GM23338 (cell line): Measurements from ENCODE around the gene ZNF385C. TPM values are rescaled to one million over a fixed set of nuclear protein-coding genes. Genes with fewer than 3 reads are reported as not detected.

Experiments
- ATAC-seq: fragments of 200-7000 bp; cut with Tn5 transposase; 3 replicates; pipeline ENCODE4 v1.9.1; 2020
- DNase-seq: peaks from one replicate; pipeline ENCODE4 v3.0.0-alpha.2; 2015; ENCODE audit warnings: low spot score
- H2AFZ ChIP-seq: fragments of 200-600 bp; sonication (generic); 2 replicates; pipeline ENCODE4 v1.8.0; 2016; ENCODE audit warnings: antibody characterized with exemption, mild to moderate bottlenecking, moderate library complexity
- H3F3A ChIP-seq: fragments of 200-600 bp; sonication (generic); replicated peaks from 2 replicates; pipeline ENCODE4 v1.8.0; 2017; ENCODE audit warnings: antibody characterized with exemption, mixed run types, low read depth
- H3K27ac ChIP-seq: fragments of 200-600 bp; sonication (generic); 2 replicates; pipeline ENCODE4 v1.6.1; 2016; ENCODE audit warnings: low read depth
- H3K27me3 ChIP-seq: fragments of 200-600 bp; sonication (generic); 2 replicates; pipeline ENCODE4 v1.8.0; 2016; ENCODE audit warnings: mild to moderate bottlenecking, mixed run types, moderate library complexity; ENCODE audit not compliant: insufficient read depth
- H3K36me3 ChIP-seq: fragments of 200-600 bp; sonication (generic); 2 replicates; pipeline ENCODE4 v1.8.0; 2016; ENCODE audit warnings: mild to moderate bottlenecking; ENCODE audit not compliant: insufficient read depth
- H3K4me1 ChIP-seq: fragments of 200-600 bp; sonication (generic); 2 replicates; pipeline ENCODE4 v1.8.0; 2016; ENCODE audit warnings: mild to moderate bottlenecking, moderate library complexity; ENCODE audit not compliant: insufficient read depth
- H3K4me2 ChIP-seq: fragments of 200-600 bp; sonication (generic); 2 replicates; pipeline ENCODE4 v1.7.1; 2017; ENCODE audit warnings: mixed run types
- H3K4me3 ChIP-seq: fragments of 200-600 bp; sonication (generic); 2 replicates; pipeline ENCODE4 v1.6.1; 2016; ENCODE audit warnings: mixed run types
- H3K79me2 ChIP-seq: fragments of 200-600 bp; sonication (generic); replicated peaks from 2 replicates; pipeline ENCODE4 v1.8.0; 2017; ENCODE audit warnings: mild to moderate bottlenecking; ENCODE audit not compliant: insufficient read depth
- H3K9me2 ChIP-seq: fragments of 200-600 bp; sonication (generic); 2 replicates; pipeline ENCODE4 v1.8.0; 2017; ENCODE audit not compliant: insufficient read depth
- H4K20me1 ChIP-seq: fragments of 200-600 bp; sonication (generic); replicated peaks from 2 replicates; pipeline ENCODE4 v1.8.0; 2017; ENCODE audit warnings: mild to moderate bottlenecking; ENCODE audit not compliant: insufficient read depth
- H3K27ac Mint-ChIP-seq: 2 replicates; pipeline ENCODE4 v1.8.0; 2020; ENCODE audit warnings: inconsistent platforms, mild to moderate bottlenecking, moderate library complexity, mixed read lengths
- H3K27me3 Mint-ChIP-seq: 3 replicates; pipeline ENCODE4 v1.8.0; 2022; ENCODE audit warnings: low read depth, mild to moderate bottlenecking, moderate library complexity, mixed read lengths, inconsistent platforms; ENCODE audit not compliant: insufficient read depth, poor library complexity
- H3K36me3 Mint-ChIP-seq: 3 replicates; pipeline ENCODE4 v1.8.0; 2021; ENCODE audit warnings: low read depth, mild to moderate bottlenecking, inconsistent platforms, moderate library complexity, mixed read lengths
- H3K4me1 Mint-ChIP-seq: 3 replicates; pipeline ENCODE4 v1.8.0; 2020; ENCODE audit warnings: mild to moderate bottlenecking, inconsistent platforms, mixed read lengths
- H3K4me3 Mint-ChIP-seq: 3 replicates; pipeline ENCODE4 v1.8.0; 2021; ENCODE audit warnings: moderate library complexity, mild to moderate bottlenecking, inconsistent platforms, mixed read lengths
- H3K9me3 Mint-ChIP-seq: 3 replicates; pipeline ENCODE4 v1.8.0; 2020; ENCODE audit warnings: moderate library complexity, mild to moderate bottlenecking, inconsistent platforms, mixed read lengths
- CTCF ChIP-seq, 2 experiments: fragments of 200-600 bp in 1 of 2; sonication (generic) in 1 of 2; conservative IDR thresholded peaks; 2 replicates each; pipeline versions ENCODE4 v1.5.1 to v1.6.1; 2016 to 2017; ENCODE audit warnings: antibody characterized with exemption in 2 of 2, low read depth in 2 of 2, mild to moderate bottlenecking in 2 of 2, moderate library complexity in 1 of 2
- EZH2 ChIP-seq: fragments of 200-600 bp; sonication (generic); IDR thresholded peaks from one replicate; pipeline ENCODE4 v1.8.0; 2017; ENCODE audit warnings: antibody characterized with exemption, mild to moderate bottlenecking, low read depth; ENCODE audit not compliant: unreplicated experiment
- EZH2phosphoT487 ChIP-seq: fragments of 200-600 bp; sonication (generic); IDR thresholded peaks from one replicate; pipeline ENCODE4 v1.8.1; 2018; ENCODE audit warnings: antibody characterized with exemption; ENCODE audit not compliant: unreplicated experiment
- POLR2AphosphoS5 ChIP-seq: IDR thresholded peaks from 2 replicates; pipeline ENCODE4 v1.6.1; 2016; ENCODE audit warnings: antibody characterized with exemption, low read depth
- ZNF331 ChIP-seq: fragments of 250-450 bp; sonication (Bioruptor Pico); IDR thresholded peaks from 2 replicates; pipeline ENCODE4 v1.5.0; 2020; ENCODE audit warnings: low read depth, mild to moderate bottlenecking, moderate library complexity
- polyA plus RNA-seq: library from polyadenylated mRNA; unstranded; fragments of >200 nt; fragmentation: Nextera tagmentation; extraction: Ambion mirVana; gene quantifications from 2 replicates; pipeline ENCODE4 v1.2.1, GENCODE V29; 2016
- total RNA-seq: library from RNA; depleted of rRNA; stranded (reverse); fragments of >200 nt; shearing (Covaris generic); gene quantifications from 2 replicates; pipeline ENCODE4 v1.2.3, GENCODE V29; 2014

Gene ZNF385C
- total and polyA plus RNA-seq, 2 experiments from 2014 or later = 1.9 to 3.1 TPM

DNA sequence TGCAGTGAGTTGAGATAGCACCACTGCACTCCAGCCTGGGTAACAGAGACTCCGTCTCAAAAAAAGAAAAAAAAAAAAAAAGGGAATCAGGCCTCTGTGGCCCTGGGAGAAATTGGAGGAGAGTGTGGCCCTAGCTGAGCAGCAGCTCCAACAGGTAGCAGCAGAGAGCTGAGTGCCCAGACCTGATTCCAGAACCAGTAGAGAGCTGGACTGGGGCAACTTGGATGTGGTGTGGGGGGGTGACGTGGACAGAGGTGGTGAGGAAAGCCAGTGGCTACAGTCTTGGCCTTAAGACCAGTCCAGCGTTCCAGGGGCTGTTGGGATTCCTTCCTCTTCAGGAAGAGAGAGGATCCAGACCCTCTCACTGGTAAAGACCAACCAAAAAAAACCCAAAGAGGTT lies 26.0 kb upstream of the ZNF385C start:
- Histone ChIP-seq H4K20me1 (no peaks in the 10 kb centered on the region), H2AFZ (no peak overlapping the region), H3K4me1 (peaks cover 19% of the 10 kb centered on the region; the same call in 1 of the 2 replicates), H3K36me3 (0 out of 2 replicates have a peak, but pooled peaks cover 3% of the 10 kb centered on the region), H3F3A (peaks cover 8% of the 10 kb centered on the region; the same call in 1 of the 2 replicates), H3K27me3 (no peaks in the 10 kb centered on the region), H3K27ac (no peak overlapping the region), H3K4me2 (no peak overlapping the region), H3K79me2 (no peaks in the 10 kb centered on the region), H3K4me3 (no peak overlapping the region), H3K9me2 (no peaks in the 10 kb centered on the region)
- no peak for DNase-seq
- TF ChIP-seq ZNF331 (CRISPR knock-in tag) (no peak), CTCF (conservative IDR thresholded peaks at IDR 0.05; ENCODE audit: low read depth in 2 of 2) (peak in 1 of 2 experiments; percentile 18; a peak in 1 of 4 replicates), EZH2phosphoT487 (no peak)
- peaks cover 45% of the 10 kb centered on the region for H3K36me3 Mint-ChIP-seq
- H3K9me3 Mint-ChIP-seq = no peaks in the 10 kb centered on the region; the same call in 2 of the 3 replicates
- ATAC-seq = no peak
- H3K27me3 Mint-ChIP-seq = peaks cover 22% of the 10 kb centered on the region
- H3K4me3 Mint-ChIP-seq = no peak overlapping the region
- H3K4me1 Mint-ChIP-seq = peaks cover 22% of the 10 kb centered on the region
- no peak overlapping the region for H3K27ac Mint-ChIP-seq

DNA sequence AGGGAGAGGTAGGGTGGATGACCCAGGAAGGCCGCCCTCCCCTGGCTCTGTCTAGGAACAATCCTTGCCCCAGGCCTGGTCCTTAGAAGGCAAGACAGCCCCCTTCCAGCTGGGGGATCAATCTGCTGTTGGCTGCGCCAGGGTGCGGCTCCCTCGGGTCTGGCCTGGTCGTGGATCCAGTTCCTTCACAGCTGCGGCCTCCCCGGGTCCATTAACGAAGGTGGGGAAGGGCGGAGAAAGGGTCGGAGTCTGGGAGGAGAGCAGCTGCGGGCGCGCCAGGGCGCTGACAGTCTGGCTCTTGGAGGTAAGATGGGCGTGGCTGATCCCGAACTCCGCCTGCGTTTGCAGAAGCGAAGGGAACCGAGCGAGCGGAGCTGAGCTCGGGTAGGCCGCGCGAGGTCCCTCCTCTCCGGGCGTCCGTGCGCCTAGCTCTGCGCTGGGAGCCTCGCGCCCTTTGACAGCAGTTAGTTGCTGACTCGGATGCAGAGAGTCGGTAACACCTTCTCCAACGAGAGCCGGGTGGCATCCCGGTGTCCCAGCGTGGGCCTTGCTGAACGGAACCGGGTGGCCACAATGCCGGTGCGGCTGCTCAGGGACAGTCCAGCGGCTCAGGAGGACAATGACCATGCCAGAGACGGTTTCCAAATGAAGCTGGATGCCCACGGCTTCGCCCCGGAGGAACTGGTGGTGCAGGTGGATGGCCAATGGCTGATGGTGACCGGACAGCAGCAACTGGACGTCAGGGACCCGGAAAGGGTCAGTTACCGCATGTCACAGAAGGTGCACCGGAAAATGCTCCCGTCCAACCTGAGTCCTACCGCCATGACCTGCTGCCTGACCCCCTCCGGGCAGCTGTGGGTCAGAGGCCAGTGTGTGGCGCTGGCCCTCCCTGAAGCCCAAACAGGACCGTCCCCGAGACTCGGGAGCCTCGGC lies 24.4 kb upstream of the ZNF385C start, which contains the start of gene HSPB9:
Gene HSPB9 (plus strand): TSS at position 434 of the 933 bp plus-strand sequence. CDS start 47 bp downstream, at position 481.
- H3K4me1 Mint-ChIP-seq = peaks cover 25% of the 10 kb centered on the region
- DNase-seq (peak; percentile 95), ATAC-seq (peak; percentile 73)
- 0 out of 2 replicates have a peak, but pooled peaks cover 2% of the 10 kb centered on the region for H3K36me3 ChIP-seq
- H4K20me1 ChIP-seq = no peaks in the 10 kb centered on the region
- H3K27ac ChIP-seq = no peak within 1 kb of the TSS
- H3K4me1 ChIP-seq = peaks cover 19% of the 10 kb centered on the region; the same call in 1 of the 2 replicates
- H3K4me3 Mint-ChIP-seq = peak within 1 kb of the TSS; percentile 67
- peak within 1 kb of the TSS; percentile 83 for H2AFZ ChIP-seq
- peaks cover 20% of the 10 kb centered on the region for H3K27me3 Mint-ChIP-seq
- H3K9me2 ChIP-seq = no peaks in the 10 kb centered on the region
- peaks cover 41% of the 10 kb centered on the region for H3K36me3 Mint-ChIP-seq
- H3K4me2 ChIP-seq = peak within 1 kb of the TSS; percentile 86
- H3K27ac Mint-ChIP-seq = no peak within 1 kb of the TSS; the same call in 1 of the 2 replicates
- no peaks in the 10 kb centered on the region for H3K27me3 ChIP-seq
- H3K4me3 ChIP-seq = peak within 1 kb of the TSS; percentile 55
- H3K79me2 ChIP-seq = no peaks in the 10 kb centered on the region
- peaks cover 8% of the 10 kb centered on the region; the same call in 1 of the 2 replicates for H3F3A ChIP-seq
- no peaks in the 10 kb centered on the region; the same call in 2 of the 3 replicates for H3K9me3 Mint-ChIP-seq
- TF ChIP-seq EZH2 (no peak), ZNF331 (CRISPR knock-in tag) (no peak), POLR2AphosphoS5 (peak; percentile 40; the same call in 1 of the 2 replicates), CTCF (conservative IDR thresholded peaks at IDR 0.05; ENCODE audit: low read depth in 2 of 2) (peak in 1 of 2 experiments; percentile 17; a peak in 2 of 4 replicates)
